NB4 (cell line): Measurements from ENCODE around the gene NFIX.

ENCODE experiments used
- DNase-seq: peaks from one replicate; pipeline ENCODE4 v3.0.0; 2010; ENCODE audit warnings: low read depth
- H3K4me3 ChIP-seq: one replicate; pipeline ENCODE4 v1.5.1; 2011; ENCODE audit warnings: mild to moderate bottlenecking, low read depth, low read length, moderate library complexity
- CTCF ChIP-seq: IDR thresholded peaks from one replicate; pipeline ENCODE4 v1.5.1; 2012; ENCODE audit warnings: low read depth, low read length
- MAX ChIP-seq: IDR thresholded peaks from 2 replicates; pipeline ENCODE4 v1.6.1; 2011; ENCODE audit warnings: low read depth, low read length
- MYC ChIP-seq: IDR thresholded peaks from 2 replicates; pipeline ENCODE4 v1.6.1; 2011; ENCODE audit warnings: low read depth, low read length
- POLR2A ChIP-seq: IDR thresholded peaks from 2 replicates; pipeline ENCODE4 v1.6.1; 2011; ENCODE audit warnings: mild to moderate bottlenecking; ENCODE audit not compliant: insufficient read length; ENCODE audit errors: extremely low read depth

NFIX gene

GRCh38 chr19:13027557-13027956, 32.3 kb downstream of the NFIX start:
- TF ChIP-seq CTCF (no peak), MYC (no peak), MAX (no peak), POLR2A (no peak)
- no peak for DNase-seq
- no peak overlapping the region for H3K4me3 ChIP-seq

- TF ChIP-seq CTCF (no peak), MYC (no peak), POLR2A (no peak), MAX (no peak)
- DNase-seq, result no peak
- H3K4me3 ChIP-seq, result no peak overlapping the region
These were observed 32.8 kb downstream of the NFIX start for GRCh38 chr19:13028027-13028426.

GRCh38 chr19:13029301-13029880, 34.1 kb downstream of the NFIX start:
- TF ChIP-seq MYC (no peak), POLR2A (no peak), CTCF (no peak)
- no peak for DNase-seq
- H3K4me3 ChIP-seq, result no peak overlapping the region

GRCh38 chr19:13029893-13030292, 34.6 kb downstream of the NFIX start:
- no peak for TF ChIP-seq MYC
- TF ChIP-seq CTCF, result peak; percentile 53
- TF ChIP-seq POLR2A, result no peak
- no peak for TF ChIP-seq MAX
- H3K4me3 ChIP-seq, result no peak overlapping the region
- DNase-seq, result peak; percentile 31

GRCh38 chr19:13031917-13032623, 36.8 kb downstream of the NFIX start:
- DNase-seq, result no peak
- no peak overlapping the region for H3K4me3 ChIP-seq

GRCh38 chr19:13032837-13033236, 37.6 kb downstream of the NFIX start:
- no peak for TF ChIP-seq POLR2A
- TF ChIP-seq MYC, result no peak
- TF ChIP-seq CTCF, result no peak
- no peak for TF ChIP-seq MAX
- no peak overlapping the region for H3K4me3 ChIP-seq
- DNase-seq, result no peak

More at GRCh38 chr19:13031917-13032623, 36.8 kb downstream of the NFIX start:
- TF ChIP-seq POLR2A (no peak), MAX (no peak)
